Erythroblast (primary cell): ENCODE measurements around the gene NARF.

Source experiments
- GATA1 ChIP-seq: IDR thresholded peaks from 2 replicates; pipeline ENCODE4 v1.6.1; 2011; ENCODE audit warnings: low read depth, mild to moderate bottlenecking, control low read depth, low read length, moderate library complexity
- POLR2A ChIP-seq: IDR thresholded peaks from 2 replicates; pipeline ENCODE4 v1.6.1; 2011; ENCODE audit warnings: mild to moderate bottlenecking, low read length

- TF ChIP-seq GATA1 = no peak
- TF ChIP-seq POLR2A = no peak
Observed at GRCh38 chr17:82503094-82503727, 44.7 kb downstream of the NARF start.
